Measurements from ENCODE around the gene FNDC3A.

- TF ChIP-seq EP300 (IDR thresholded peaks at IDR 0.05; ENCODE audit: borderline replicate concordance in 1 of 2, low read depth in 1 of 2, low read length in 1 of 2): no peak
- no peak for TF ChIP-seq CTCF (IDR thresholded peaks at IDR 0.05)
- TF ChIP-seq RAD21 (IDR thresholded peaks at IDR 0.05; ENCODE audit: low read length): no peak
- no peak for TF ChIP-seq MXI1 (IDR thresholded peaks at IDR 0.05; ENCODE audit: low read depth, low read length)
- no peak for TF ChIP-seq GABPA (IDR thresholded peaks at IDR 0.05; ENCODE audit: low read depth)
- TF ChIP-seq USF1 (IDR thresholded peaks at IDR 0.05; ENCODE audit: borderline replicate concordance, low read depth): no peak
- no peak for TF ChIP-seq FOXM1 (IDR thresholded peaks at IDR 0.05; ENCODE audit: low read depth)
- TF ChIP-seq SMC3 (IDR thresholded peaks at IDR 0.05; ENCODE audit: low read depth, low read length): no peak
- no peak for TF ChIP-seq ZBTB33 (IDR thresholded peaks at IDR 0.05; ENCODE audit: borderline replicate concordance, low read depth)
- no peak for TF ChIP-seq FOSL2 (IDR thresholded peaks at IDR 0.05; ENCODE audit: borderline replicate concordance, low read depth)
Observed at GRCh38 chr13:49220856-49221589, 245.3 kb downstream of the FNDC3A start.

Measured in SK-N-SH (cell line).